ENCODE measurements around the gene F10.
"Not testable (repeated sequence)": the region's sequence is repeated elsewhere in the genome, so short reads cannot be mapped to it uniquely, and the experiment has no call there.

The F10 gene

DNA sequence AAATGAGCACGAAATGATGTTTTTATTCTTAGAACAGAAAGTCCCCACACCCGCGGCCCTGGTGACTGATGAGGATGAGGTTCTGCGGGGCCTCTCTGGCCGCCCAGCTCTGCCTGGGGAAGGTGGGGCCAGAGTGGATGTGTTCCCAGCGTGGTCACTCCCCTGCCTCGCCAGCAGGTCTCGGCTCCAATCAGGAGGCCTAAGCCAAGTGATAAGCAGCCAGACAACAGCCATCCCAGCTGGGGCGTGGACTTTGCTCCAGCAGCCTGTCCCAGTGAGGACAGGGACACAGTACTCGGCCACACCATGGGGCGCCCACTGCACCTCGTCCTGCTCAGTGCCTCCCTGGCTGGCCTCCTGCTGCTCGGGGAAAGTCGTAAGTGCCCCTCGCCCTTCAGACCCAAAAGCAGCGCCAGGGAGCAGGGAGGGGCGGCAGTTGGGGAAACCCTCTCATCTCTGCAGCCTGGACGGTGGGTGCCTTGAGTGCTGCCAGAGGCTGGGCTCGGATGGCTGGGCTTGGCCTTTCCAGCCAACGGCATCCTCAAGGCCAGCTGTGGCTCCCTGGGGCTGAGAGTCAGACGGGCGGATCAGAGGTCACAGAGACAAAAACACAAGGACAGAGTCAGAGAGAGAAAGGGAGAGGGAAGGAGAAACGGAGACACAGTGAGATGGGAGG is at the start of gene F10:
F10 (plus strand) TSS at position 250 of the 676 bp plus-strand sequence; CDS start at position 307, 57 bp downstream.
- no peak for DNase-seq

DNA sequence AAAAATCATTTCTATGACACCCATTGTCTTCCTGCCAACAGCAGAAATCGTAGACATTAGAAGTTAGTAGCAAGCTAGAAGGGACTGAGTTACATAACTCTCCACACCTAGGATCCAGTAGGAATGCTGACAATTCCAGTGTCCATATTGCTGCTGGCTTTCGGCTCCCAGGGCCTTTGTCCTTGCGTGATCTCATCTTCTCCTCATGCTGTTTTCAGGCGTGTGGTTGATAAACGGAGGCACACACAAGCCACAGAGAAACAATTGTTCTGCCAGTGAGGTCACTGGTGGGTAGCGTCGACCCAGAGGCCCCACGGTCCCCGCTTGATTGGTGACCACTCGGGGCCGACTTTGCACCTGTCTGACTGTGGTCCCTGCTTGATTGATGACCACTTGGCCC is 48.7 kb upstream of the F10 start:
- no peak for DNase-seq

DNA sequence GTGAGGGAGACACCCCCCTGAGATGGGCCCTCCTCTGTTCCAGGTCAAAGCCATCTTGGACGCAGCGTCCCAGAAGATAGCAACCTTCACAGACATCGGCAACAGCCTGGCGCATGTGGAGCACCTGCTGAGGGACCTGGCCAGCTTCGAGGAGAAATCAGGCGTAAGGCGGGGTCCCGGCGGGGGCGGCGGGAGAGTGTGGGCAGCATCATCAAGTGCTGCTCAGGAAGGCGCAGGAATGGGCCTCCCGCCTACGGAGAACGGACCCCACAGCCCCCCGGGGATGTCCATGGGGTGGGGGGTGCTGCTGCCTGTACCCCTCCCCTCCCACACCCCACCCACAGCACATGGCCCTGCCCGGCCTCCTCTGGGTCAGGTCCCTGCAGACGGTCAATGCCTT is 48.2 kb upstream of the F10 start:
- DNase-seq, result no peak

DNA sequence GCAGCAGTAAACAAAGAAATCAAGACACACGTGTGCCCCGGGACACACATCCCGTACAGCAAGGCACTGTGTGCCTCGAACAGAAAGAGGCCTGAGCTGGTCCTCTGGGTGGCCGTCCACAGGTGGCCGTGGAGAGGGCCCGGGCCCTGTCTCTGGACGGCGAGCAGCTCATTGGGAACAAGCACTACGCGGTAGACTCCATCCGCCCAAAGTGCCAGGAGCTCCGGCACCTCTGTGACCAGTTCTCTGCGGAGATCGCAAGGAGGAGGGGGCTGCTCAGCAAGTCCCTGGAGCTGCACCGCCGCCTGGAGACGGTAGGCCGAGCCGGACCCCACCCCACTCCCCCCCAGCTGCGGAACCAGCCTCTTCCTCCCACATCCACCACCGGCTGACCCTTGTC is 47.7 kb upstream of the F10 start:
- no peak for DNase-seq

DNA sequence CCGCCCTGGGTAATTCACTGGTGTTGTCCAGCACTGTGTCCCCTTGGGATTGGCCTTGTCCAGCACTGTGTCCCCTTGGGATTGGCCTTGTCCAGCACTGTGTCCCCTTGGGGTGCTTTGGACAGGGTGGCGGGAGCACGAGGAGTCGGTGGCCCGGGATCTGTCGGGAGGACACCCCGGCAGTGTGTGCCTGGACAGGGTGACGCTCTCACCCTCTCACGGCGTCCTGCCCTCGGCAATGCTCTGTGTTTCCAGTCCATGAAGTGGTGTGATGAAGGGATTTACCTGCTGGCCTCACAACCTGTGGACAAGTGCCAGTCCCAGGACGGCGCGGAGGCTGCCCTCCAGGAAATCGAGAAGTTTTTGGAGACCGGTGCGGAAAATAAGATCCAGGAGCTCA is 46.9 kb upstream of the F10 start:
- no peak for DNase-seq

DNA sequence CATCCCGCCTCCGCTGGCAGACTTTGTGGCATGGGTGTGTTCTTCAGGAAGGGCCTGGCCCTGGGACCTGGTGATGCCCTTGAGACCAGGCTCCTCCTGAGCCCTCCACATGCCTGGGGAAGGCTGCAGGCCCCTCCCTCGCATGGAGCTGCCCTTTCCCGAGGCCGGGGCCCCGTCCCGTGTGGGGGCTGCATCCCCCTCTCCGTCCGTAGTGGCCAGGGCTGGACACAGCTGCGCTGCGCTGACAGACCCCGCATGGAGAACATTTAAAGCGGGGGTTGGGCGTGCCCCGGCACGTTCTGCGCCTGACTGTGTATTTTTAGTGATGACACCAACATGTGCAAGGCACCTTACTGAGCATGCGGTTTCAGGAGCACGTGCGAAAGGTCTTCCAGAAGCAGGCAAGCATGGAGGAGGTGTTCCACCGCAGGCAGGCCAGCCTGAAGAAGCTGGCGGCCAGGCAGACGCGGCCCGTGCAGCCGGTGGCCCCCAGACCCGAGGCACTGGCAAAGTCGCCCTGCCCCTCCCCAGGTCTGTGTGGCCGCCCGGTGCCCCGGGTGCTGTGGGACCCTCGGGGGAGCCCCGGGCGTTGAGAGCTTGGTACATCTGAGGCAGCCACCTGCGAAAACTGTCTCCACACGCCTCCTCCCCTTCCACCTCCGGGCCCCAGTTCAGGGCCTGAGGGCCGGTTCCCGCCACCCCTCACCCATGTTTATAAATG is 45.8 kb upstream of the F10 start:
- DNase-seq, result no peak

DNA sequence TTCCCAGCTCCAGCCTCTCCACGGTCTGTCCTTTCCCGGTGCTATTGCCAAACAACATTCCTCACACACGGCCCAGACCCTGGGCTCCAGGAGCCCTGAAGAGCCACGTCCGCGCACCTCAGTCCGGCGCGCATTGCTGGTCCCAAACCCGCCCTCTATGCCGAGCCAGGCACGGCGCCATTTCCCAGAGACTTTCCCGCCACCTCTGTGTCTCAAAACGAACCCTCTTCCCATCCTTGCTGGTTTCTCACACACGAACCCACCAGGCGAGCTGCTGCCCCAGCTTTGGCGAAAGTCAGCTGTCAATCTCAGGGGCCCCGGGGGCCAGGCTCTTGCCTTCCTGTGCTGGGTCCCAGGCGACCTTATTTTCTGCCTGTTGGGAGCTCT is 45.0 kb upstream of the F10 start:
- no peak for DNase-seq

DNA sequence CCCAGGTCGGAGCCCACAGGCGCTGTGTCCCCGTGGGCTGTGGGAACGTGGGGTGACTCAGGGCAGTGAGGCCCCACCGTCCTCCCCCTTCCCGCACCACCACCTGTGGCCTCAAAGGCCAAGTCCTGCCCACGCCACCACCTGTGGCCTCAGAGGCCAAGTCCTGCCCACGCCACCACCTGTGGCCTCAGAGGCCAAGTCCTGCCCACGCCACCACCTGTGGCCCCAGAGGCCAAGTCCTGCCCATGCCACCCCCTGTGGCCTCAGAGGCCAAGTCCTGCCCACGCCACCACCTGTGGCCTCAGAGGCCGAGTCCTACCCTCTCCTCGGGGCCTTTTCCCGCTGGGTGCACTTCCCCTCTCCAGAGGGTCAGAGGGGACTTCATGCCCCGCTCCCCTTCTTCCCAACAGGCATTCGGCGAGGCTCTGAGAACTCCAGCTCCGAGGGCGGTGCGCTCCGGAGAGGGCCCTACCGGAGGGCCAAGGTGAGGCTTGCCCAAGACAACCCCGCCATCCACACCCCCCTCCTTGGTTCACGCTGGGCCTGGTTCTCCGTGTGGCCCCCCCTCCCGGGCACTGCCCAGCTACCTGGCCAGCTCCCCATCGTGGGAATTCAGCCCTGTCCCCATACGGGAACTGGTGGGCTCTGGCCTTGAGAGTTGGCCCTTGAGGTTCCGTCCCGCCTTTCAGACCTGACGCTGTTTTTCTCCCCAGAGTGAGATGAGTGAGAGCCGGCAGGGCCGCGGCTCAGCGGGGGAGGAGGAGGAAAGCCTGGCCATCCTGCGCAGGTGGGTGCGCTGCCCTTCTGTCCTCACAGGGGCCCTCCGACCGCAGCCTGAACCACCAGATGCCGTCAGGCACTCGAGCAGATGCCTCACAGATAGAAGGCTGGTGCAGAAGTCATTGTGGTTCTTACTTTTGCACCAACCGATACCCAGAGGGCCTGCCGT is 44.4 kb upstream of the F10 start:
- DNase-seq, result no peak

DNA sequence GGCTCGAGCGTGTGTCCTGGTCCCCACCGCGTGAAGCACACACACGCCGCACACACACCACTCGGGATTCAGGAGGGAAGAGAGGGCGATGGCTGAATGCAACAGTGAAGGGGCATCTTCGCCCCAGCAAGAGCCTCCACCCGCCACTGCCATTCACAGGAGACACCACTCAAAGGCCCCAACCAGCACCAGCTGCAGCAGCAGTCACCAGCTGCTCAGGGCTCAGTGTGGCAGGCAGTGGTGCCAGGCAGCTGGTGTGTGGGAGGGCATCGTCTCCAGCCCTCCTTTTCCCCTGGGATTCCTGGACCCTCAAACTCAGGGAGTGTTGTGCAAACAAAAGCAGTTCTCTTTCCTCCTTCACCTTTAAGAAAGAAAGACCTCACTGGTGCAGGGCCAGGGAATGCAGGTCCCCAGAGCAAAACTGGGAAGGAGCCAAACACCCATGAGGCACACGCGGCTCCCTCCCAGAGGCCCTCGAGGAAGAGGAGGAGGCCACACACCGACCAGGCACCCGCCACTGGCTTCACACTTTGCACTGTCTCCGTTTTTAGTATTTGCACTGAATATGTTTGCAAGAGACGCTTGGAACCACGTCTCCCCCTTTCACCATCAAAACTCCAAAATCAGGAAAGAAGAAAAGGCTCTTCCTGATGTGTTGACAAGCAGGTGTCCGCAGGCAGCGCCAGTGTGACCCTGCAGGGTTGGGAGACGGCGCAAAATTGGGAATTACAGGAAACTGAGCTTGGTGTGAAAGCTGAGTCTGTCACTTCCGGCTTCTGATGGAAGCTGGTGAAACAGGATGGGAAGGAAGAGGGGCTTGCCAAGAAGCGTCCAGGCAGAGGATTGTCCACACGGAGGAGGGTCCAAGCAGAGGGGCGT is 43.5 kb upstream of the F10 start:
- no peak for DNase-seq

DNA sequence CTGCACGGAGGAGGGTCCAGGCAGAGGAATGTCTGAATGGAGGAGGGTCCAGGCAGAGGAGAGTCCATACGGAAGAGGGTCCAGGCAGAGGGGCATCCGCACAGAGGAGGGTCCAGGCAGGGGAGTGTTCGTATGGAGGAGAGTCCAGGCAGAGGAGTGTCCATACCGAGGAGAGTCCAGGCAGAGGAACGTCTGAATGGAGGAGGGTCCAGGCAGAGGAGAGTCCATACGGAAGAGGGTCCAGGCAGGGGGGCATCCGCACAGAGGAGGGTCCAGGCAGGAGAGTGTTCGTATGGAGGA is 42.9 kb upstream of the F10 start:
- not testable (repeated sequence) for DNase-seq

DNA sequence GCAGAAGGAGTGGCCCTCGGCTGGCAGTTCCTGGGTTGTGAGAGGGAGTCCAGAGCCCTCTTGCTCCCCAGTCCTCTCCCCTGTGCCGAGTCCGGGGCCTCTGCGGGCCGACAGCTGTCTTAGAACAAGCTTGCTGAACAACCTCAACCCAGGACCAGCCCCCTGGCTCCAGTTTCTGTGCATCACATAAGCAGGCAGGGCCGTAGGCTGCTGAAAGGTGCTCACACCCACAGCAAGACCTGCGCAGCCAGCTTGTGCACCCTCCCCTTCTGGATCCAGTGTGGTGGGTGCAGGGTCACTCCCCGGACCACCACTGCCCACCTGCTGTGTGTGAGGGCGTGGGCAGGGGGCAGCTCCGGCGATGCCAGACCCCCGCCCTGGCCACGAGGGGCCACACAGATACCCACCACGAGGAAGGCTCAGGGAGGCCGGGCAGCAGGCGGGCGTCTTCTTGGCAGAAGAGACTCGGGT is 42.2 kb upstream of the F10 start:
- no peak for DNase-seq

DNA sequence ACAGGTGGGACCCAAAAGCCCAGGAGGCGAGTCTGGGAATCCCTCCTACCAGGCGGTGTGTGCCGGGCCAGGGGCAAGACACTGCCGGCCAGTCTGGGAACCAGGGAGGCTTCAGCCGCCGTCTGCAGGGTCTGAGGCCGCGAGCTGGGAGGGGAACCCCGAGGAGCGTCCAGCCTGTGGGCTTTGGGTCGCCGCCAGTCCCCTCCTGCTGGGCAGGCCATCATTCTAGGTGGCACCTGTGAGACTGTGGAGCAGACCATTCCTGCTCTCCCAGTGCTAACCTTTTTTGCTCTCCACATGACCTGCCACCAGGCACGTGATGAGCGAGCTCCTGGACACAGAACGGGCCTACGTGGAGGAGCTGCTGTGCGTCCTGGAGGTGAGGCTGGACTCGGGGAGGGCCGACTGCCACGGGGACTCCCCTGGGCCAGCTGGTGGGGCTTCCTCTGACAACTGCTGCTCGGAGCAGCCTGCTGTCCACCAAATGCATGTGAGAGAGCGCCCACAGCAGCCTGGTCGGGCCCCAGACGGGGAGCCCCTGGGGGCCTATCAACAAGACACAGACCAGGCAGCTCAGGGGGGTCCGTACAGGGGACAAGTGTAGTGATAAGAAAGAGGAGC is 41.6 kb upstream of the F10 start:
- DNase-seq, result no peak

DNA sequence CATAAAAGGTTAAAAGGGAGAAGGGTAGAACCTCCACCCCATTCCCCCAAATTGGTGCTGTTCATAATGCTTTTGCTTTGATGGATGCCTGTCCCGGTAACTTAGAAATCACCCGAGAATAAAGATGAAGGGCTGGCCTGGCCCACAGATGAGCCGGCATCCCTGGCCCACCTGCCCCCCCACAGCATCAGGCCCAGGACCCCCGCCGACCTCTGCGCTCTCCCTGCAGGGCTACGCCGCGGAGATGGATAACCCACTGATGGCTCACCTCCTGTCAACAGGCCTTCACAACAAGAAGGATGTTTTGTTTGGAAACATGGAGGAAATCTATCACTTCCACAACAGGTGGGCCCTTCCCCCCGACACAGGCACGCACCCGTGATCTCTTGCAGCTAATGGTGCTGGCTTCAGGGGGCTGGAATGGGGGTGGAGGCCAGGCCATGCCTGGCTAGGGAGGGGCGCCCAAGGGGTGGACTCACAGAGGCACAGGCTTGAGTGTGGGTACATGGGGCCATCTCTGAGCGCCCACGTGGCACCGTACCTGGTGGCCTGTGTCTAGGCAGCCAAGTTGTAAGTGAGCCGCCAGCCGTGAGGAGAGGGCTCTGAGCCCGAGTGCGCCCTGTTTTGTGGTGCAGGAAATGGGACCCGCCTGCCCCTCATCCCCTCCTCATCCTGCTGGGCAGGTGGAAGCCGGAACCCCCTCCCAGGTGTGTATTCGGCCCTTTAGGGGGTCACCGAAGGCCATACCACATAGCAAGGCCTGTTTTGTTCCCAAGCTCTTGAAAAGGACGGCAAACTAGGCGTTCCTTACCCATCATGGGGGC is 40.2 kb upstream of the F10 start:
- no peak for DNase-seq

DNA sequence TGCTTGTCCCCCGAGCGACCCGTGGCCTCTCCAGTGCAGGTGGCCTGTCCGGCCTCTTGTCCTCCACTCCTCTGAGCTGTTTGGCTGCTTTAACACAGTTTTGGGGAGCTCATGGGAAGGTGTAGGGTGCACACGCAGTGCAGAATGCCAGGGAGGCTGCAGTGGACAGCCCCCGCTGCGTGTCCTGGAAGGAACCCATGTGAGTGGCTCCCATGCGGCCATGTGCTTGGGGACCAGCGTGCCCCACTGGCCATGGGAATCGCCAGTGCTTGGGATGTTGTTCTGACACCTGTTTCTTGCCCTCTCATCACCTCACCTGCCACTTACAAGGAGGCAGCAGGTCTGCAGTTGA is 39.6 kb upstream of the F10 start:
- DNase-seq, result no peak

DNA sequence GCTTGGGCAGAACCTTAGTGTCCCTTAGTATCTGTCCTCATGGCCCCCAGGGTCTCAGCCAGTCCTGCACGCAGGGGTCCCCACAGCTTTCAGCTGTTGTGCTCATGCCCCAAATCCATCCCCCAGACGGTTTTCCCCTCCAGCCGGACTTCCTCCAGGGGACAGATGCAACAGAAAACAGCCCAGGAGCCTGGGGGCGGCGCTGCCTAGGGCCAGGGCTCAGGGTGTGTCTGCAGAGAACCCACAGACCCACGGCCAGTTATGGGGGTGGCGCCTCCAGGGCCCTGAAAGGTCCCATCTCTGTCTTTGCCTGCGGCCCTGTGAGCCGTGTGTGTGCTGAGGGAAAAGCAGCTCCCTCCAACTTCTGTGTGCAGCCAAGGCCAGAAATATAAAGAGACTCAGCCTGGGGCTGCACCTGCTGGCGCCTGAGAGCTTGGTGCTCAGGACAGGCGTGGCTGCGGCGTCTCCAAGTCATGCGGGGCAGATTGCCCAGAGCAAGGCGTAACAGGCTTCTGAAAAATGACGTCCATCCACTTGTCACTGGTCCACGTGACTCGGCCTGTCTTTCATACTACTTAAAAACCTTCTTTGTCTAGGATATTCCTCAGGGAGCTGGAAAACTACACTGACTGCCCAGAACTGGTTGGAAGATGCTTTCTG is 39.1 kb upstream of the F10 start:
- no peak for DNase-seq

DNA sequence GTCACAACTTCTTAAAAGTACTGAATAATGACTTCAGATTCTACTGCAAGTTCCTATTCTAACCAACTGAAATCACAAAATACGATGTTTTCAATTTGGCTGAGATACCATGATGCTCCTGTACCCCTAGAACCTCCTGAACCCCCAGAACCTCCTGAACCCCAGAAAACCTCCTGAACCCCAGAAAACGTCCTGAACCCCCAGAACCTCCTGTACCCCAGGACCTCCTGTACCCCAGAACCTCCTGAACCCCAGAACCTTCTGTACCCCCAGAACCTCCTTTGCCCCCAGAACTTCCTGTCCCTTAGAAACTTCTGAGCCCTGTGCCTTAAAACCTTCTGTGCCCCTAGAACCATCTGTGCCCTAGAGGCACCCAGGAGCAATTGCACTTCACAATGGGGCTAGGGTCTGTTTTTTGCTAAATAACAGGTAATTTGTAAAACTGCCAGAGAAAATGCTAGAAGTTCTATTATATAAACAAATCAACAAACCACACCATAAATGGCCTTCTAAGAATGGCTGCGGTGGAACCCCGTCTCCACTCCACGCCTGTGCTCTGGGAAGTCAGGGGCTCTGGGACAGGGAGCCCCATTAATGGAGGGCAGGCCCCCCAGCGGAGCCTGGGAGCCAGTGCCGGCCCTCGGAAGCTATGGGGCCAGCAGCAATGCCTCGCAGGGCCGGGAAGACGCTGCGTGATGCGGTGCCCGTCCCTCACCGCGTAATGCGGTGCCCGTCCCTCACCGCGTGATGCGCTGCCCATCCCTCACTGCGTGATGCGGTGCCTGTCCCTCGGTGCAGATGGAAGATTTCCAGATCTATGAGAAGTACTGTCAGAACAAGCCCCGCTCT is 38.3 kb upstream of the F10 start:
- no peak for DNase-seq

DNA sequence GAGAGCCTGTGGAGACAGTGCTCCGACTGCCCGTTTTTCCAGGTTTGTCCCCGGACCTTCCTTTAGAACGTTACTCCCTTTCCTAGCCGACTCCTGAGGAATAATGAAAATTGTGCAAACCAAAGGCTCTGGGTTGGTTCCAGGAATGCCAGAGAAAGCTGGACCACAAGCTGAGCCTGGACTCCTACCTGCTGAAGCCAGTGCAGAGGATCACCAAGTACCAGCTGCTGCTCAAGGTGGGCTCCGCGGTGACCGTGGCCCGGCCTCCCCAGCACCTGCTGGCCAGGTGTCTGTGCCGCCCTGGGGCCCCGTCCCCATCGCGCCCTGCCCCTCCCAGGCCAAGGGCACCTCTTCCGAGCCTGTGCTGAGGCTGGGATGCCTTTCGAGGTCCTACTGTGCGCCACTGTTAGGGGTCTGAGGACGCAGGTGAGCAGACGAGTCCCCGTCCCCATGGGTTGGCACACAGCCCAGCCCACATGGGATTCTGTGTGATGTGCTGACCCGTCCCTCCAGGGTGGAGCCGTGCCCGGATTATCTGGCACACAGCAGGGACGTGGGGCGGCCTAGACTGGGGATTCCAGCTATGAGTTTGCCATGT is 37.6 kb upstream of the F10 start:
- DNase-seq, result no peak

DNA sequence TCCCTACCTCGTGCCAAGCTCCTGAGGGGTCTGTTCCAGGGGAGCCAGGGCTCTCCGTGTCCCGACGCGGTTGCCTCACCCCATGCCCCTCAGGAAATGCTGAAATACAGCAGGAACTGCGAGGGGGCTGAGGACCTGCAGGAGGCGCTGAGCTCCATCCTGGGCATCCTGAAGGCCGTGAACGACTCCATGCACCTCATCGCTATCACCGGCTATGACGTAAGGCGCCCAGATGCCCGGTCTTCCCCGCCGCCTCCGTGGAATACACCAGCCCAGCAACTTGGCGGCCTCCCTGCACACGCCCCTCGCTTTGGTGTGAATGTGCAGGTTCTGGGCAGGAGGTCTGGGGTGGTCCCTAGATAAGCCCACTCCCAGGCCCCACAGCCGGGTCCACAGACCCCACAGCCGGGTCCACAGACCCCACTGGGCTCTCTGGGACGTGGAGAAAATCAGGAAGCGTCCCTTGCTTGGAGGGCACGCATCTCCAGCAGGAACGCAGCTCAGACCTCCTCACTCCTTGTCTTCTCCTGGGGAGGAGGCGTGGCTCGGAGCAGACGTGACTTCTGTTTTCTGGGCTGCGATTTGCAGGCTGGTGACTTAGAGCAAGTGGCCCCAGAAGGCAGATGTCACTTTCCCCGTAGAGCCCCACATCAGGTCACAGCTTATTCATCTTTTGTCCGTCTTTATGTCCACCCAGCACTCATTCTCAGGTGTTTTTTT is 36.4 kb upstream of the F10 start:
- DNase-seq, result no peak
